Epidermal melanocyte (primary cell): ENCODE results near the gene COL13A1.

Experiments
- DNase-seq: peaks from one replicate; pipeline ENCODE4 v3.0.0; 2011; ENCODE audit warnings: low spot score; ENCODE audit not compliant: insufficient read length

The COL13A1 gene

GRCh38 chr10:69939481-69939880 is 137.8 kb downstream of the COL13A1 start:
- DNase-seq: no peak

GRCh38 chr10:69941730-69942129 is 140.0 kb downstream of the COL13A1 start:
- no peak for DNase-seq

- DNase-seq: no peak
Measured at GRCh38 chr10:69943292-69943820, 141.7 kb downstream of the COL13A1 start.

GRCh38 chr10:69944761-69945160 is 143.1 kb downstream of the COL13A1 start:
- DNase-seq: no peak

- no peak for DNase-seq
Measured at GRCh38 chr10:69948261-69948660, 146.6 kb downstream of the COL13A1 start.

- no peak for DNase-seq
Measured at GRCh38 chr10:69949770-69950169, 148.1 kb downstream of the COL13A1 start.

- DNase-seq: no peak
Measured at GRCh38 chr10:69951658-69952057, 150.0 kb downstream of the COL13A1 start.

- DNase-seq: no peak
Measured at GRCh38 chr10:69952069-69952800, 150.5 kb downstream of the COL13A1 start.

- DNase-seq: no peak
Measured at GRCh38 chr10:69952821-69953221, 151.1 kb downstream of the COL13A1 start.

GRCh38 chr10:69953851-69954250 is 152.1 kb downstream of the COL13A1 start:
- DNase-seq: no peak

- no peak for DNase-seq
Measured at GRCh38 chr10:69955211-69955805, 153.6 kb downstream of the COL13A1 start.

GRCh38 chr10:69955897-69956740 is 154.4 kb downstream of the COL13A1 start:
- no peak for DNase-seq

GRCh38 chr10:69956741-69957230 is 155.1 kb downstream of the COL13A1 start:
- no peak for DNase-seq

GRCh38 chr10:69957241-69957885 is 155.7 kb downstream of the COL13A1 start:
- DNase-seq: no peak

GRCh38 chr10:69957886-69958555 is 156.3 kb downstream of the COL13A1 start:
- no peak for DNase-seq

- DNase-seq: no peak
Measured at GRCh38 chr10:69958556-69958902, 156.8 kb downstream of the COL13A1 start.

- no peak for DNase-seq
Measured at GRCh38 chr10:69959911-69960310, 158.2 kb downstream of the COL13A1 start.

GRCh38 chr10:69960606-69960987 is 158.9 kb downstream of the COL13A1 start:
- DNase-seq: no peak

GRCh38 chr10:69960988-69961880 is 159.5 kb downstream of the COL13A1 start:
- no peak for DNase-seq
